EH (cell line): ENCODE measurements around the gene IQCN.

Experiments
- DNase-seq: peaks from one replicate; pipeline ENCODE4 v3.0.0-alpha.2; 2015; ENCODE audit warnings: low read depth

IQCN gene

DNA sequence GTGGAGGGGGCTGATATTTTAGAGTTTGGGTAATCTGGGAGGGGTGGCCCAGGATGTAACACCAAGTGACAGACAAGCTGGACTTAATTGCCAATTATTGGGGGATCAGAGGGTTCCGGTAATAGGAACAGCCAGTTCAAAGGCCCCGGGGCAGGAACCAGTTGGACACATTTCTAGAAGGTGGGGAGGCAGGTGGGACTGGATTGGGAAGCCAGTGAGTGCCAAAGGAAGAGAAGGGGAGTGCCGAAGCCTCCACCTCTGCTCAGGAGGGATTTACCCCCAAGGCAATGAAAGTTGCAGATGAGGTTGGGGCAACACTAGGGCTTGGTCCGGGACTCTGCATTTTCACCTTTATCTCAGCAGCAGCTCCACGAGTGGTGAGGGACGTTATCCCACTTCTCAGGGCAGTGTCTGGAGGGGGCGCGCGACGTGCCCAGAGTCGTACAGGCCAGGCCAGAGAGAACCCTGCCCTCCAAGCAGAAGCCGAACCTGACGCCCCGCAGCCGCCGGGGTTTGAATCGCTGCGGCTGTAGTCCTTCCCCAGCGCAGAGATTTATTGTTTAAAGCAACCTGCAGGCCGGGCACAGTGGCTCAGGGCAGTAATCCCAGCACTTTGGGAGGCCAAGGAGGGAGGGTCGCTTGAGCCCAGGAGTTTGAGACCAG, 12.9 kb upstream of the IQCN start:
- no peak for DNase-seq

DNA sequence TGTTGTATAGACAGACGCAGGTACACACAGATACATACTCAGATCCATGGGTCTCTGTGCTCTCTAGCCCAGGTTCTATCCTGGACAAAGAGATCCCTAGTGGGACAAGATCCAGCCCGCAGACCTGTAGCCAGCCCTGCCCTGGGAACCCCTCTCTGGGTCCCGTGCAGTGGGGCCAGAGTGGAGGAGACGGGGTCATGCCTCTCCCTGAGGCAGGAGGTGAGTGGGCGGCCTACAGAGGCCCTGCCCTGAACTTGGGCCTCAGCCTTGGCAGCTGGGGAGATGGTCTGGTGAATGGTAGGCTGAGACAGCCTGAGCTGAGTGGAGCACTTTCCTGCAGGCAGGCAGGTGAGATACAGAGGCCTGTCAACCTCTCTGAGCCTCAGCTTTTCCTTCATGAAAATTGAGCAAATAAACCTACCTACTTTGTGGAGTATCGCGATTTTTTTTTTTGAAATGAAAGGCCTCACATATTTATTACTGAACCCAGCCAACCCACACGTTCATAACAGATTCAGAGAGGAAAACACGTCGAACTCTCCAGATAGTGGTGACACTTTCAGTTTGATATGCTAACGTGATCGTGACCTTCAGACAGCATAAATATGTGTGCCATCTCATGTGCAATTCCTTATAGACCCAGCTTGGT, 10.6 kb upstream of the IQCN start:
- no peak for DNase-seq

DNA sequence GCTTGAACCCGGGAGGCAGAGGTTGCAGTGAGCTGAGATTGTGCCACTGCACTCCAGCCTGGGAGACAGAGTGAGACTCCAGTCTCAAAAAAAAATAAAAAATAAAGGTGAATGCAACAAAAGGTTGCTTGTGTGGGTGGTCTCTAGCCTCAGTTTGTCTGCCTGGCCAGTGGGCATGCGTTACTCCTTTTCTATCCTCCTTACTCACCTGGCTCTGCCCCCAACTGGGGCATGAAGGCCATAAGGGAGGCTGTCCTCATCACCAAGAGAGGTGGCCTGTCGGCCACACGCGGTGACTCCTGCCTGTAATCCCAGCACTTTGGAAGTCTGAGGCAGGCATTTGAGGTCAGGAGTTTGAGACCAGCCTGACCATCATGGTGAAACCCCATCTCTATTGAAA, 9.1 kb upstream of the IQCN start:
- no peak for DNase-seq

DNA sequence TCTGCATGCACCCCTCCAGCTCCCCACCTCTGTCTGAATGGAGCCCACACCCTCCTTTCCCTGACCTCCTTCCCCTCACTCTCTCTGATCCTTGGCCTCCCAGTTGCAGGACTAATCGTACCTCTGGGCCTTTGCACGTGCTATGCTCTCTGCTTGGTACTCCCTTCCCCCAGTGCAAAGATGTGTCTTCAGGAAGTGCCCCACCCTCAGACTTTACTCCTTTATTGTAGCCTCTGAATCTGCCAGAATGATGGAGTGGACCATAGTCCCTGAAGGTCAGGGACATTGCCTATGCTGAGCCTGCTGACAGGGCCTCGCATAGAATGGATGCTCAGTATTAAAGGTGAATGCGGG, 8.5 kb upstream of the IQCN start:
- DNase-seq = no peak

DNA sequence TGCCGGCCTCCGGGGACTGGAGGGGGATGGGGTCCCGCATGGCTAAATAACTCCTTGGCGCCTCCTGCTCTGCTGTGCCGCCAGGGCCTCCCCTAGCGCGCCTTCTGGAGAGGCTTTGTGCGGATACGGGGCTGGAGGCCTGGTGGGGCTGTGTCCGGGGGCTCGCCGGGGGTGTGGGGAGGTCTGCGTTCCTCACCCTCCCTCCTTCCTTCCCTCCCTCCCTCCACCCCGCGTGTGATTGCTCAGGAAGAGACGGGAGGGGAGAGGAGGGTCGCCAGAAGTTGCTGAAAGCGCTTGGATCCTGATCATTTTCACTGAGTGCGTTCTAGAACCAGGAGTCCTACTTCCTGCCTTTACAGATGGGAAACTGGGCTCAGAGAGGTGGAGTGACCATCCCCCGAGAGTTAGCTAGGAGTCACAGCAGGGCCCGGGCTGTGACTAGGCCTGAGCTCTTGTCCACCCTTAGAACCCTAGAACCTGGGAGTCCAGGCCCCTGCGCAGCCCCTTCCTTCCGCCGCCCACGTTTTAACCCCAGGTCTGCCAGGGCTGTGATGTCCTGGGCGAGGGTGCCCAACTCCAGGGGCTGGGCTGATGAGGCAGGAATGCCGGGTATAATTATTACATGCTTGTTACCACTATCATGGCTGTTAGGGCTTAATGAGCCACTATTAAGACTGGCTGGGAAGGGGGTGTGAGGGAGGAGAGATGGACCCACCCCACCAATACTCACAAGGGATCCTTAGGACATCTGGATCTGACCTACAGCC, 8.0 kb upstream of the IQCN start:
- DNase-seq = no peak

DNA sequence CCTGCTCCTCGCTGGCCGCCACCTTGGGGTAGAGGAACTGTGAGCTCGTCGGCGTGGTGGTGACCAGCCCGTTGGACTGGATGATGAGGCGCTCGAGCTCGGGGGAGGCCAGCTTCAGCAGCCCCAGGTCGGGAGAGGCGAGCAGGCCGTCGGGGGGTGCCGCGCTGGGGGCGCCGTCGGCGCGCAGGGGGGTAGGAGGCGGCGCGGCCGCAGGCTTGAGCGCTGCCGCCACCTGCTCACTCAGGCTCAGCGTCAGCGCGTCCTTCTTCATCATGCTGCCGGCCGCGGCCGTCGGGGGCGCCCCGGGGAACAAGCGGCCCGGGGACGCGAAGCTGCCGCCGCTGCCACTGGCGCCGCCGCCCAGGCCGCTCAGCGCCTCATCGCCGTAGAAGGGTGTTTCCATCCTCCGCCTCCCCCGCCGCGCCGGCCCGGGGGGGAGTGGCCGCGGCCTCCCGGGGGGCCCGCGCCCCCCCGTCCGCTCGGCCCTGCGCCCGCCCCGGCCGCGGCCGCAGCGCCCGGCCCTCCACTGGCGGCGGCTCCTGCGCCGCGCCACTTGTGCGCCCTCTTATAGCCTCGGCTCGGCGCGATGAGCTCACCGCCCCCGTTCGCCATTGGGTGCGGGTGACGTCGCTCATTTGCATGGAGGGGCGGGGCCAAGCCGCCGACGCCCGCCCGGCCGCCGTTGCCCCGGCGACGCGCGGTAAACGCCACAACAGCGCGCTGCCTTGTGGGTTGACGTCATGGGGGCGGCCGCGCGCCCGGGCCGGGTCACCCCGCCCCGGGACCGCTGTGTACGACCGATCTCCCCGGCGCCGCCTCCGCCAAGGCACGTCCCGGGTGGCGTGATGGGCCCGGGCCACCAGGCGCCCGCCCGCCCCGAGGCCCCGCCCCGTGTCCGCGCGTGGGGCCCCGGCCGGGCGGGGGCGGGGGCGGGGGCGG, 7.1 kb upstream of the IQCN start, which contains the start of gene JUND:
TSS of gene JUND (minus strand) at position 541 of the 939 bp plus-strand sequence. CDS start at position 403, 138 bp downstream.
- DNase-seq = peak; percentile 98

DNA sequence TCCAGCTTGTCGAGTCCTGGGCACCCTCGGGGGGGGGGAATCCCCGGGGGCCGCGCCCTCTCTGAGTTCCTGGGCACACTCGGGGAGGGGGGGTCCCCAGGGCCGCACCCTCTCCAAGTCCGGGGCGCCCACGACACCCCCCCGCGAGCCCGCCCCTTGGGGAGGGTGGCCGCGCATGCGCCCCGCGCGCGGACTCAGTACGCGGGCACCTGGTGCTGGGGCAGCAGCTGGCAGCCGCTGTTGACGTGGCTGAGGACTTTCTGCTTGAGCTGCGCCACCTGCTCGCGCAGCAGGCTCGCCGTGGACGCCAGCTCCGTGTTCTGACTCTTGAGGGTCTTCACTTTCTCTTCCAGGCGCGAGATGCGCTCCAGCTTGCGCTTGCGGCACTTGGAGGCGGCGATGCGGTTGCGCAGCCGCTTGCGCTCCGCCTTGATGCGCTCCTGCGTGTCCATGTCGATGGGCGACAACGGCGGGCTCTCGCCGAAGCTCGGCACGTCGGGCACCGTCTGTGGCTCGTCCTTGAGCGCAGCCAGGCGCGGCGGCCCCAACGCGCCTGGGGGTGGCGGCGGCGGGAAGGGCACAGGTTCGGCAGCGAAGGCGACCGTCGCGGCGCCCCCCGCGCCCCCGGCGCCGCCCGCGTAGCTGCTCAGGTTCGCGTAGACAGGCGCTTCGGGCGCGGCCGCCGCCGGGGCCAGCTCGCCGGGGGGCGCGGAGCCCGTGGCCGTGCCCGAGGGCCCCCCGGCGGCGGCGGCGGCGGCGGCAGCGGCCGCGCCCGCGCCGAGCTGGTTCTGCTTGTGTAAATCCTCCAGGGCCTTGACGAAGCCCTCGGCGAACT, 6.2 kb upstream of the IQCN start:
- DNase-seq = peak; percentile 75

DNA sequence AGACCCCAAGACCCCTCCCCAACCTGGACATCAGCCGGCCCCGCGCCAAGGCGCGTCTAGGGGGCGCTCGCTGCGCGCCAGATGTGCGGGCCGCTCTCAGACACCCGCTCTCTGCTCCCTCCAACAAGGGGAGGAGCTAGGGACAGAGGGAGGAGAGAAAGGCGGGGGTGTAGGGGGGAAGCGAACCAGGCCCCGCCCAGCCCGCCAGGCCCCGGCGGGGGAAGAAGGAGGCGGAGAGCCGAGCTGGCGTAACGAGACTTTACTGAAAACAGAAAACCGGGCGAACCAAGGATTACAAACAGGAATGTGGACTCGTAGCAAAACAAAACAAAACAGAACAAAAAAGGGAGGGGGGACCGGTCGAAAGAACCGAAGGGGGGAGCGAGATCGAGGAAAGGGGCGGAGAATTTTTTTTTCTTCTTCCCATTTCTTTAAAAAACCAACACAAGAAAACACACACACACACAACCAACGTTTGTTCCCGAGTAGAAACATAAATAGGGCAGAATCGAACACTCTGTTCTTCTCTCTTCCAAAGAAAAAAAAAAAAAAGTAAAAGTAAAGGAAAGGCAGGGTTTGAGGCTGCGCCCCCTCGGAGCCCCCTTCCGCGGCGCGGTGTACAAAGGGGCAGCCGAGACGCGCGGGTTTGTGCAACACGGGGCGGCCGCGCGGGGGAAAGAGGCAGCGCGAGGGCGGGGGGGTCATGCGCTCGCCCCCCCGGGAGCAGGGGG, 5.4 kb upstream of the IQCN start:
- DNase-seq = peak; percentile 96

DNA sequence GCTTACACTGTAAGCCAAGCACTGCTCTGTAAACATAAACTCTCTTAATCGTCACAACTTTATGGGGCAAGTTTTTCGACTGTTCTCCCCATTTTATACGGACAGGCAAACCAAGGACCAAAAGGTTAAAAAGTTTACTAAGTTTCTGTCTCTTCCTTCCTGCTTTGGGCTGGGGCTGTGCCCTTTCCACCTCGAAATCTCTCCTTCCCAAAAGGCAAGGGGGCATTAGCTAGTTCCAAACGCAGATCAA, 4.9 kb upstream of the IQCN start:
- DNase-seq = no peak

DNA sequence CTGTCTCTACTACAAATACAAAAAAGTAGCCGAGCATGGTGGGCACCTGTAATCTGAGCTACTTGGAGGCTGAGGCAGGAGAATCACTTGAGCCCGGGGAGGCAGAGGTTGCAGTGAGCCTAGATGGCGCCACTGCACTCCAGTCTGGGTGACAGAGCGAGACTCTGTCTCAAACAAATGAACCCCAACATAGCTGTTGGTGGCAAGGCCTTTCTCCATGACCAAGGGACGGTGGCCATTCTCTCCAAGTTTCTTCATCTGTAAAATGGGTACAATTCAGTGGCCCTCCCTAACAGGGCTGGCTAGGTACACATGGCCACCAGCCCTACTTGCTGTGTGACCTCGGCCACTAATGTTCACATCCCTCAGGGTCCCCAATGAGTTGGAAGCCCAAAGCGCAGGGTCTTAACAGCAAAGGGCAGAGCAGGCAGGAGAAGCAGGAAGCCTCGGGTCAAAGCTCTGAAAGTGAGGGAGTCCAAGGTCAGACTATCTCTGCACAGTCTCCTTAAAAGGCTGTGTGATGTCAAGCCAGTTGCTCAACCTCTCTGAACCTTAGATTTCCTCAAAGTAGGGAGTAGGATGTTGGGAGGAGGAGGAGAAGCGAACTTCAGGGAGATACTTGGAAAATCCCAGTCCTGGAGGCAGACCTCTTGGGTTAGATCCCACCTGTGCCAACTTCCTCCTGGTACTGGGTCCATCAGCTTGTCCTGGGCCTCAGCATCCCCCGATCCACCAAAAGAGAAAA, 4.4 kb upstream of the IQCN start:
- peak; percentile 20 for DNase-seq

DNA sequence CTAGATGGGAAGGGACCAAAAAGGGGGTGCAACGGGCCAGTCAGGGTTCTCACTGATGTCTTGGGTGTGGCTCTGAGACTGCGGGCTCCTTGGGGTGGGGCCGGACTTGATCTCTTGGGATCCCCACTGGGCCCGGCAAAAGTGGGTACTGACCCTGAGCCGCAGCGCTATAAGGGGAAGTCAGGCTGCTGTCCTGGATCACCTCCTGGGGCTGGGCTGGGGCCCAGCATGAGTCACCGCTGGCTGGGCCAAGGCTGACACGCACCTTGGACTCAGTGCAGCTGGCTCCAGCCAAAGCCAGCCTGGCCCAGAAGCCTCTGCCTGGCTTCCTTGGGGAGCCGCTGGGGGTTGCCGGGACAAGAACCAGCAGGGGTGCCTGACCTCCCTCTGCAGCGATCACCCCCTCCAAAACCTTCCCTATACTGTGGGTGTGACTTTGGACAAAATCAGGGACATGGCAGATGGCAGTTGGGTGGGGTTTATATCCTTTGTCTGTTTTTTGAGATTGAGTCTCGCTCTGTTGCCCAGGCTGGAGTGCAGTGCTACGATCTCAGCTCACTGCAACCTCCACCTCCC, 617 bp upstream of the IQCN start:
- DNase-seq = peak; percentile 90

DNA sequence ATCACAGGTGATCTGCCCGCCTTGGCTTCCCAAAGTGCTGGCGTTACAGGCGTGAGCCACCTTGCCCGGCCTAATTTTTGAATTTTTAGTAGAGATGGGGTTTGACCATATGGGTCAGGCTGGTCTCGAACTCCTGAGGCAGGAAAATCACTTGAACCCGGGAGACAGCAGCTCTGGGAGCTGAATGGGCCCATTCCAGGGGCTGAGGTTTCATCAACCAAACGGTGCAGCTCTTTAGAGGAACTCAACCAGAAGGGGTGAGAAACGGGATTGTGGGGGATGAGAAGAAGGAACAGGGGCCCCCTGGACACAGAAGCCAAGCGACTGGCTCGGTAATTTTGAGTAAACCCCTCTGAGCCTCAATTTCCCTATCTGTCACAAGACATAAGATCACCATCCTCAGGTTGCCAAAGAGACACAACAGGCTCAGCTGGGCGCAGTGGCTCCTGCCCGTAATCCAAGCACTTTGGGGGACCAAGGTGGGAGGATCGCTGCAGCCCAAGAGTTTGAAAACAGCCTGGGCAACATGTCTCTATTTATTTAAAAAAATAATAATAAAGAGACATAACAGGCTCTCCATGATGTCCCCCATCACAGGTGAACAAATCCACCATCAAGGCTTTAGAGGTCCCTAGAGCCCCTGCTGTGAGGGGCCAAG, 562 bp downstream of the IQCN start:
- no peak for DNase-seq

DNA sequence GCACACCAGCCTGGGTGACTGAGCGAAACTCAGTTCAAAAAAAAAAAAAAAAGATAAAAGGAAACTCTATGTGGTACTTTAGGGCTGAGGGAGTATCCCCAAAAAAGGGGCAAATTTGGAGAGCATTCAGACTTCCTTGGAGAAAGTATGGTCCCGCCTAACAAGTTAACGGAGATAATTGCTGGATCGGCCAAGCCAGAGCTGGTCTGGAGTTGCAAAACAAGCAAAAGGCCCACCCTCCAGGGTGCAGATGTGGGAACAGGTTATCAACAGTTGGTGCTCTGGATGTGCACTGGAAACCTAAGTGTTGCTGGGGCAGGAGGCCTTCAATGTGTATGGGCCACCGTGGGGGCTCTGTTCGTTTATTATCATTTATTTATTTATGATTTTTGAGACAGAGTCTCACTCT, 2.8 kb downstream of the IQCN start:
- no peak for DNase-seq

DNA sequence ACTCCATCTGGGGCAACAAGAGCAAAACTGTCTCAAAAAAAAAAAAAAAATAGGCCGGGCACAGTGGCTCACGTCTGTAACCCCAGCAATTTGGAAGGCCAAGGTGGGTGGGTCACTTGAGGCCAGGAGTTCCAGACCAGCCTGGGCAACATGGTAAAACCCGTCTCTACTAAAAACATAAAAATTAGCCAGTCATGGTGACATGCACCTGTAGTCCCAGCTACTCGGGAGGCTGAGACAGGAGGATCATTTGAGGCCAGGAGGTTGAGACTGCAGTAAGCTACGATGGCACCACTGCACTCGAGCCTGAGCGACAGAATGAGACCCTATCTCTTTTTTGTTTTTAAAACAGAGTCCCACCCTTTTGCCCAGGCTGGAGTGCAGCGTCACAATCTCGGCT, 3.9 kb downstream of the IQCN start:
- no peak for DNase-seq

DNA sequence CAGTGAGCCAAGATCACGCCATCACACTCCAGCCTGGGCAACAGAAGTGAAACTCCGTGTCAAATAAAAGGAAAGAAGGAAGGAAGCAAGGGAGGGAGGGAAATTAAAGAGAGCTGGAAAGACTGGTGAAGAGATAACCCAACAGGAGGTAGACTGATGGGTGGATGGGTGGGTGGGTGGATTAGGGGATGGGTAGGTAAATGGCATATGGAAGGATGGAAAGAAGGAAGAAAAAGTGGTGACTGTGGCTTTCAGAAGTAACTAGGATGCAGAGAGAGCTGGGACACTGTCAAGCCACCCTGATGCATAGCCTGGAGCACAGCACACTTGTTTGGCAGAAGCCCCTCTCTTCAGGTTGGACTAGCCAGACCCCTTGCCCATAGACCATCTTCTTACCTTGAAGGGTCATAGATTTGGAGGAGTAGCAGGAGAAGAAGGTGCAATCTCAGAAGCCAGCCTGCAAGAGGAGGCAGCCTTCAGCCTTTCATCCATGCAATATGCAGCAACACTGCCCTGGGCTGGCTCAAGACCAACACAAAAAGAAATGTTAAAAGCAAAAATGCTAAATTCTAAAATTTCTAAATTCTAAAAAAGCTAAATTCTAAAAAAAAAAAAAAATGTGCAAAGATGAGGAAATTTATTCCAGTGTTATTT, 5.1 kb downstream of the IQCN start:
- no peak for DNase-seq

DNA sequence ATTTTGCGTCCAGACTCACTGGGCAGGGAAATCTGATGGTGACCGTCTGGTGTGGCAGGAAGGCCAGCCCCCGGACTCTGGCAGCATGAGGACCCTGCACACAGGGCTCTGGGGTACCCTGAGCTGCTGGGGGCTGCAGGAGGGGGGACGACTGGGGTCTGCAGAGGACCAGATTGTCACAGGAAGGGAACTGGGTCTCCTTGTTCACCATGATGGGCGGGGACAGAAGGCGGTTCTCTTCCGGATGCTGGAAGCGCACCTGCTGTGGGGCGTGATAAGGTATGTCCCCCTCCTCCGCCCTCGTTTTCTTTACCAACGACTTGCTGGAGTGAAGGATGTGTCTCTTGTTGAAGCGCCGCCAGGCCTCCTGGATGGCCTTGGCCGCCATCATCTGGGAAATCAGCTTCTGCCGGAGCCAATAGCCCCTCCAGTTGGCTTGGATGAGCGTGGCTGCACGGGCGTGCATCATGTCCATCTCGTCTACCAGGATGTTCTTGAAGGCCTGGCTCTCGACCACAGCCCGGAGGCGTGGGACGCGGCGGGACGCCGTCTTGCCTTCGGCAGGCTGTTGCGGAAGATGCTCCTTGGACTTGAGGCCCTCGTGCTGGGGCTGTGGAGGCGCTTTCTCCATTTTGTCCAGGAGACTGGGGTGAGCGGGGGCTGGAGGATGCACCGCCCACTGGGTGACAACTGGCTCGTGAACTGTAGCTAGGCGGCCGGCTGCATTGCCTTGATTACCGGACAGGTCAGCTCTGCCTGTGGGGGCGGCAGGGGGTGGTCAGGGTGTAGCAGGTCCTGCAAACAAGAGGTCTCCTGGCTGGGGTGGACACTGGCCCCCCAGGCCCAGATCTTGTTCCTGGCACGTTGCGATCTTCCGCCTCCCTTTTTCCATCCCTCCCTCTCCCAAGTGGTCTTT, 7.2 kb downstream of the IQCN start:
- no peak for DNase-seq

DNA sequence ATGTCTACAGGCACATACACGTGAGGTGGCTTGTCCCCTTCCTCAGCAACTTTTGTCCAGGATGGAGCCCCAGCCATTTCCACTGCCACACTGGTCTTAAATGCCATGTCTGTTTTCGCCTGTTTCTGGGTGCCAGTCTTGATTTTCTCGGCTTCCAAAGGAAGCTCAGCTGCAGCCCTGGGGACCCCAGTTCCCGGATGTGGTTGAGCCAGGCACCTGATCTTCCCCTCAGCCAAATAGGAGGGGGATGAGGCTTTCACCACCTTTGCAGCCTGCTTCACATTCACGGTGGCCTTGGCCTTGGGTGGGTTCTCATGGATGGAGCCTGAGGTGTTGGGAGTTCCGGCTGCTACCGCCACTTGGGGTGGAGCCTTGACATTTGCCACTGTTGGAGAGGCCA, 8.7 kb downstream of the IQCN start:
- no peak for DNase-seq
